AG09309 (cell line): ENCODE measurements around the gene NPEPL1.

Experiments used
- DNase-seq: peaks from one replicate; pipeline ENCODE4 v3.0.0-alpha.2; 2010; ENCODE audit warnings: low read depth
- H3K4me3 ChIP-seq: 2 replicates; pipeline ENCODE4 v1.5.1; 2011; ENCODE audit warnings: mild to moderate bottlenecking, low read depth, low read length, moderate library complexity; ENCODE audit not compliant: control insufficient read depth
- CTCF ChIP-seq: IDR thresholded peaks from 2 replicates; pipeline ENCODE4 v1.5.1; 2011; ENCODE audit warnings: mild to moderate bottlenecking, low read depth, low read length, inconsistent platforms; ENCODE audit not compliant: insufficient read depth, control insufficient read depth; ENCODE audit errors: missing control alignments

NPEPL1 gene

DNA sequence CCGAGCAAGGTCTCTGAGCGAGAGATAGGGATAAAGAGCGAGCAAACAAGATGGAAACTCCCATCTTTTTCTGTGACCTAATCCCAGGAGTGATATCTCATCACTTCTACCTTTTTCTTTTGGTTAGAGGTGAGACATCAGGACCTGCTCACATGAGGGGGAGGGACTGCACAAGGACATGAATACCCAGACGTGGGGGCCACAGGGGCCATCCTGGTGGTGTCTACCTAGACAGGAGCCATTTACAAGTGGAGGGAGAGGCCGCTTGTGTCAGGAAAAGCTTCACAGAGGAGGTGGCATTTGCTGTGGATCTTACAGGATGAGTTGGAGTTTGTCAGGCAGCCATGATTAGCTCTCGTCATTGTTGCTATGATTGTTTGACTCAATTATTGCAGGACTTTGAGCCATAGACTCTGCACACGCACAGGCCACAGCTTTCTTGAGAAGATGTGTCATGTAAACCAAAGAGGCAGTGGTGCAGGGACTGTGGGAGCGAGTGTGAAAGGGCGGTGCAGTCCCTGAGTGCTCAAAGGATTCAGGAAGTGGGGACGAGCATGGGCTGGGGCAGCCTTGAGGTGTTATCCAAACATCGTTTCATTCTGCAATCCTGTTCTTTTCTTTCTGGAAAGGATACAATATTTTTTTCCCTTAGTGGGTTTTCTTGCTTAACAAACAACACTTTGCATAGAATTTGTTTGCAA lies 7.7 kb downstream of the NPEPL1 start:
- no peak for DNase-seq
- no peak overlapping the region for H3K4me3 ChIP-seq
- no peak for TF ChIP-seq CTCF

DNA sequence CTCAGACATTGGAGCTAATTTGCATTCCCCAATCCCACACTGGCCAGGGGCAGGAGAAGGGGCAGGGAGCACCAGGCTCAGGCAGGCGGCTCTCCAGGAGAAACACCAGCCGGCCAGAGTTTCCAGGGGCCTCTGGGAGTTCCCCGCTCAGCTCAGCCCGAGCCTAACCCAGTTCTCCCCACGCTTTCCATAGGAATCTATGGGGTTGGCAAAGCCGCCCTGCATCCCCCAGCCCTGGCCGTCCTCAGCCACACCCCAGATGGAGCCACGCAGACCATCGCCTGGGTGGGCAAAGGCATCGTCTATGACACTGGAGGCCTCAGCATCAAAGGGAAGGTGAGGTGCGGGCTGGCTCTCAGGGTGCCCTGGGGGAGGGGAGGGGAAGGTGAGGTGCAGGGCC lies 8.2 kb downstream of the NPEPL1 start:
- TF ChIP-seq CTCF = no peak
- H3K4me3 ChIP-seq = no peak overlapping the region
- DNase-seq = no peak

GRCh38 chr20:58701431-58702160 lies 9.0 kb downstream of the NPEPL1 start:
- H3K4me3 ChIP-seq = no peak overlapping the region
- TF ChIP-seq CTCF = no peak
- no peak for DNase-seq

GRCh38 chr20:58702161-58702510 lies 9.5 kb downstream of the NPEPL1 start:
- DNase-seq = no peak
- no peak overlapping the region for H3K4me3 ChIP-seq
- TF ChIP-seq CTCF = no peak

DNA sequence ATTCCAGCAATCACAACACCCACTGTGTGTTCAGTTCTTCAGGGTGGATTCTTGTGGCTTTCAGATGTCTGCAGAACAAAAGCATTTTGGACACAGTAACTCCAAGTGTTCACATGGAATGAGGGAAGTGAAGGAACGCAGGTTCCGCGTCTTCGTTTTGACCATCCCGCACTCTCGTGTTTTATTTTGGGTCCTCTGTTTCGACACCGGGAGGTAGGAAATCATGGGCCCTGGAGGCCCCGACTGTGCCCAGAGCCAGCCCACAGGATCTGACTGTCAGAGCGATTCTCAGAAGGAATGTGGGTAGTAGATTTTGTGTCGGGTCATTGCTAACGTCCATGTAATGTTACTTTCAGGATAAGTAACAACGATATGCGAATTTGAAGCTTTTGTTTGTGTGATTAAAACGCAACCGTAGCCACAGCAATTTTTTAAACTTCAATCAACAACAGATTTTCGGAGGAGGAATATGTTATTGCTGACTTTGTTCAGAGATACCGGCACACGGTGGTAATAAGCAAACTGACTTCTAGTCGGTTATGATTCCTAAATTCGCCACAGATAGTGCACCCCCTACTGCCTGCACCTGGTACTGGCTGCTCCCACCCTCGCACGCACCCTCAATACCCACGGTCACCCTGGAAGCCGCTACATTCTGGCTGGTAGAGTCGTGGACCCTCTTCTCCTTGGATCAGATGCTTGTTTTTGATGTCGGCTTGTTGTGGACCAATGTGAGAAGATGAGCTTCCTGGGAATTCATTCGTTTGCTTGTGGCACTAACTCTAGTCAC lies 10.5 kb downstream of the NPEPL1 start:
- DNase-seq = no peak
- TF ChIP-seq CTCF = peak; percentile 31
- H3K4me3 ChIP-seq = no peak overlapping the region

GRCh38 chr20:58703765-58704371 lies 11.3 kb downstream of the NPEPL1 start:
- no peak for TF ChIP-seq CTCF
- H3K4me3 ChIP-seq = no peak overlapping the region
- no peak for DNase-seq
